Thymus (tissue), 14 donors: Measurements from ENCODE around the gene CTXND1. TPM values are rescaled to one million over a fixed set of nuclear protein-coding genes. Genes with fewer than 3 reads are reported as not detected.
"Not testable (repeated sequence)": the region's sequence is repeated elsewhere in the genome, so short reads cannot be mapped to it uniquely, and the experiment has no call there.

ENCODE experiments used
- DNase-seq, 9 donors: peaks; one replicate each; pipeline ENCODE4 v3.0.0-alpha.2; 2013; ENCODE audit warnings: low spot score in 9 of 9, low read depth in 6 of 9, missing footprints in 1 of 9
- H3K27ac ChIP-seq, 2 donors: one replicate each; pipeline ENCODE4 v1.5.1; 2013; ENCODE audit warnings: control low read depth in 1 of 2, low read depth in 1 of 2, low read length in 1 of 2, mild to moderate bottlenecking in 1 of 2, moderate library complexity in 1 of 2
- H3K27me3 ChIP-seq, 2 donors: one replicate each; pipeline ENCODE4 v1.5.1; 2013; ENCODE audit warnings: low read length in 1 of 2; ENCODE audit not compliant: control insufficient read depth in 2 of 2, insufficient read depth in 1 of 2
- H3K36me3 ChIP-seq, 2 donors: one replicate each; pipeline ENCODE4 v1.5.1; 2013; ENCODE audit warnings: low read length in 1 of 2, mild to moderate bottlenecking in 1 of 2, moderate library complexity in 1 of 2; ENCODE audit not compliant: control insufficient read depth in 2 of 2, insufficient read depth in 2 of 2
- H3K4me1 ChIP-seq, 2 donors: one replicate each; pipeline ENCODE4 v1.5.1; 2013; ENCODE audit warnings: low read length in 2 of 2; ENCODE audit not compliant: control insufficient read depth in 2 of 2, insufficient read depth in 2 of 2
- H3K4me3 ChIP-seq, 2 donors: one replicate each; pipeline ENCODE4 v1.5.1; 2013; ENCODE audit warnings: low read length in 2 of 2, control low read depth in 1 of 2, mild to moderate bottlenecking in 1 of 2
- H3K9me3 ChIP-seq, 2 donors: one replicate each; pipeline ENCODE4 v1.5.1; 2013; ENCODE audit warnings: low read length in 1 of 2, mild to moderate bottlenecking in 1 of 2; ENCODE audit not compliant: control insufficient read depth in 2 of 2, insufficient read depth in 1 of 2
- WGBS: extraction: QIAGEN DNeasy Blood & Tissue Kit; methylation state at CpG from one replicate; pipeline ENCODE4 v1.1.7; 2013; 5-methylcytosine and 5-hydroxymethylcytosine counted together
- long read RNA-seq, 10 donors: transcript quantifications; one replicate each; lab custom pipeline, GENCODE V29; 2026
- polyA plus RNA-seq: library from polyadenylated mRNA; stranded (reverse); fragments of 200-250 nt; gene quantifications from one replicate; pipeline ENCODE4 v1.2.3, GENCODE V29; 2013
- total RNA-seq: library from RNA; stranded (reverse); fragments of 120-200 nt; gene quantifications from one replicate; pipeline ENCODE4 v1.2.4, GENCODE V29; 2013
- donor health status: healthy.

The CTXND1 gene
- total RNA-seq (0.05 TPM), polyA plus RNA-seq (0.07 TPM)
- long read RNA-seq, donor 1: 0 reads
- long read RNA-seq, donor 2: 0 reads
- long read RNA-seq, donor 3: 0 reads
- long read RNA-seq, donor 4: 0 reads
- long read RNA-seq, donor 5: 0 reads
- long read RNA-seq, donor 6: 0 reads
- long read RNA-seq, donor 7: 0 reads
- long read RNA-seq, donor 8: 0 reads
- long read RNA-seq, donor 9: 0 reads
- long read RNA-seq, donor 10: 0 reads

DNA sequence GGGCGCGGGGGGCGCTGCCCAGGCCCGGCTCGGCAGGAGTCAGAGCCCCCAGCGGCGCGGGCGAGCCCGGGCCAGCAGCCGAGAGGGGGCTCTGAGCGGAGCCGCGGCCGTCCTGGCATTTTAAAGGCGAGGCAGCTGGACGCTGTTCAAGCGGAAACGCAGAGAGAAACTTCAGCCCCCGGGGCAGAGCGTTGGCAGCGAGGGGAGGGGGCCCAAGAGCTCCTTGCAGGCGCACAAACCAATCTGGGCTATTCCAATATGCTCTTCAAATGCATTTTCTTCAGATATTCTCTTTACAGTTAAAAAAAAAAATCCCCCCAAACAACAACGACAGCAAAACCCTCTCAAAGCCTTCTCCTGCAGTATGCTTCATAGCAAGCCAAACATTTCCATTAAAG is at the start of gene CTXND1:
CTXND1 (minus strand) TSS at position 93 of the 398 bp plus-strand sequence. CDS start 50,264 bp downstream, outside the sequence.
- WGBS: 2% methylated on average over 24 of the region's 24 CpGs
- Histone ChIP-seq H3K4me1 (peaks cover 0 to 3% of the 10 kb centered on the region in 2 donors), H3K9me3 (no peaks in the 10 kb centered on the region), H3K4me3 (no peak within 1 kb of the TSS), H3K27ac (no peak within 1 kb of the TSS), H3K27me3 (peaks cover 35 to 57% of the 10 kb centered on the region in 2 donors), H3K36me3 (no peaks in the 10 kb centered on the region)
- DNase-seq: no peak

DNA sequence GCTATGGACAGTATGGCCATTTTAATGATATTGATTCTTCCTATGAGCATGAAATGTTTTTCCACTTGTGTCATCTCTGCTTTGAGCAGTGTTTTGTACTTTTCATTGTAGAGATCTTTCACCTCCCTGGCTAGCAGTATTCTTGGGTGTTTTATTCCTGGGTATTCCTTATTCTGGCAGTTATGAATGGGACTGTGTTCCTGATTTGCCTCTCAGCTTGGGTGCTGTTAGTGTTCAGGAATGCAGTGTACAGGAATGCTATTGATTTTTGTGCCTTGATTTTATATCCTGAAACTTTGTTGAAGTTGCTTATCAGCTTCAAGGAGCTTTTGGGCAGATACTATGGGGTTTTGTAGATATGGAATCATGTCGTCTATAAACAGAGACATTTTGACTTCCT is 49.5 kb upstream of the CTXND1 start:
- Histone ChIP-seq H3K9me3 (no peaks in the 10 kb centered on the region), H3K36me3 (no peaks in the 10 kb centered on the region), H3K4me3 (no peak overlapping the region), H3K27me3 (no peaks in the 10 kb centered on the region), H3K27ac (no peak overlapping the region), H3K4me1 (no peaks in the 10 kb centered on the region)
- no peak for DNase-seq
- 84% methylated on average over 1 of the region's 1 CpG for WGBS

DNA sequence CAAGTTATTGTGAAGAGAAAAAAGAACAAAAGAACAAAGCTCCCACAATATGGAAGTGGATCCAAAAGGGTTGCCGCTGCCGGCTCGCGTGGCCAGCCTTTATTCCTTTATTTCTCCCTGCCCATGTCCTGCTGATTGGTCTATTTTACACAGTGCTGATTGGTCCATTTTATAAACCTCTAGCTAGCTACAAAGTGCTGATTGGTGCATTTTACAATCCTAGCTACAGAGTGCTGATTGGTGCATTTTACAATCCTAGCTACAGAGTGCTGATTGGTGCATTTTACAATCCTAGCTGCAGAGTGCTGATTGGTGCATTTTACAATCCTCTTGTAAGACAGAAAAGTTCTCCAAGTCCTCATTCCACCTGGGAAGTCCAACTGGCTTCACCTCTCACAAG is 43.8 kb upstream of the CTXND1 start:
- not testable (repeated sequence) for H3K4me1 ChIP-seq, H3K27me3 ChIP-seq, H3K4me3 ChIP-seq, H3K9me3 ChIP-seq, DNase-seq, H3K36me3 ChIP-seq, H3K27ac ChIP-seq
- WGBS: 91% methylated on average over 4 of the region's 4 CpGs

DNA sequence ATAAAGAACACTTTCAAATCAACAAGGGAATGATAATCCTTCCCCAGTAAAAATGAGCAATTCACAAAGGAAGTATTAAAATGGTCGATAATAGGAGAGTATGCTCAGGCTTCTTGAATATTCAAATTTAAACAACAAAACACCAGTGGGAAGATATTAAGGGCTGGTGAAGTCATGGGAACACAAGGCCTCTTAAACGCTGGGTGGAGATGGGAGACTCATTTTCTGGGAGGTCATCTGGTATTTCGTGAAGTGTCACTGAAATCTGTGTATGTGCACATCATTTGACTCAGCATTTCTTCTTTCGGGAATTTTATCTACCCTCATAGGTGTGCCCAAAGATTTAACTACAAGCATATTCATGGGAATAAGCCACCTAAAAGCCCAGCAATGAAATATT is 40.1 kb upstream of the CTXND1 start:
- no peaks in the 10 kb centered on the region for H3K36me3 ChIP-seq
- no peaks in the 10 kb centered on the region for H3K9me3 ChIP-seq
- no peaks in the 10 kb centered on the region for H3K27me3 ChIP-seq
- no peak overlapping the region for H3K4me3 ChIP-seq
- DNase-seq: no peak
- WGBS: 95% methylated on average over 4 of the region's 4 CpGs
- no peak overlapping the region for H3K27ac ChIP-seq
- H3K4me1 ChIP-seq: no peaks in the 10 kb centered on the region

DNA sequence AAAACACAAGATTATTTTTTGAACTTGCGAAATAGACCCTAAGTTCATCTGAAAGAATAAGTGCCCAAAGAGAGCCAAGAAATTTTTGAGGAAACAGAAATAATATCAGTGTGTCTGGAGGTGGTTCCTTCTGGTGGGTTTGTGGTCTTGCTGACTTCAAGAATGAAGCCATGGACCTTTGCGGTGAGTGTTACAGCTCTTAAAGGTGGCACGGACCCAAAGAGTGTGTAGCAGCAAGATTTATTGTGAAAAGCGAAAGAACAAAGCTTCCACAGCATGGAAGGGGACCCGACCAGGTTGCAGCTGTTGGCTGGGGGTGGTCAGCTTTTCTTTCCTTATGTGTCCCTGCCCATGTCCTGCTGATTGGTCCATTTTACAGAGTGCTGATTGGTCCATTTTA is 38.9 kb upstream of the CTXND1 start:
- H3K36me3 ChIP-seq, H3K4me3 ChIP-seq, H3K27ac ChIP-seq, DNase-seq, H3K4me1 ChIP-seq, H3K9me3 ChIP-seq, H3K27me3 ChIP-seq: not testable (repeated sequence)
- 15% methylated on average over 5 of the region's 5 CpGs for WGBS

DNA sequence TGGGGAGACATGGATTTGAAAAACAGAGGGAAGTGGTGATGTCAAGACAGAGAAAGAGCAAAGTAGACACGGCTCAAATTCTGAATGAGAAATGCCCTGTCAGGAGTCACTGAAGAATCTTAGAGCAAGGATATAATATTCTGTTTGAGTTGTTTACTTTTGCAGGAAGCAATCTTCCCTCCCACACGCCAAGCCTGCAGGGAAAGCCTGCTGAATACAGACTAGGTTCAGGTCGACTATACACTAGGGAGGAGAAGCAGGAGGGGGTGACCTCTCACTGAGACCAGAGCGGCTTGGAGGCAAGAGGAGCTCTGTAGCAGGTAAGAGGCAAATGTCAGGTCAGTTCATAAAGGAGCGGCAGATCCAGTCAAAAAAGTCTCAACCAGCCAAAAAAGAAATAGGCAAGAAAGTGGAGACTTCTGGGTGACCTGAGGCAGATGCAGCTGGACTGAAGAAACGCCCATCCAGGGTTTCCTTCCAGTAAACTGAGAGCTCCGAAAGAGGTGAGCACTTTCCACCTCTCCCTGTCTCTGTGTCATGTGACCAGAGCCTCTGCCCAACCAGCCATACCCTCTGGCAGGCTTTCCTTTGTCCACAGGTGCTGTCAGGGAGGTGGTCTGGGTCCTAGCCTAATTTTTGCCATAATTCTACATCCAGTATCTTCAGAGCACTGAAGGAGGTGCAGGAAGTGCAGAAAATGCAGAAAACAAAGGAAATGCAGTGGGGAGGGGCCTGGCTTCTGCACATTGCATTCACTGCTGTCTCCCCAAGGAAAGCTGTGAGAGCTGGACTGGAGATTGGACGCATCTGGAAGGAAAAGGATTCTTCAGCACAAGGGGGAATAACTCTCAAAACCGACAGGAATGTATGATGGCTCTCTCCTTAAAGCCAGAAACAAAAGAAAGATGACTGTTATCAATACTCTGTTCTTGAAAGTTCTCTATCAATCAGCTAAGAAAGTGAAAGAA is 37.8 kb upstream of the CTXND1 start:
- Histone ChIP-seq H3K9me3 (no peaks in the 10 kb centered on the region), H3K36me3 (no peaks in the 10 kb centered on the region), H3K4me1 (no peaks in the 10 kb centered on the region), H3K4me3 (no peak overlapping the region), H3K27ac (no peak overlapping the region), H3K27me3 (no peaks in the 10 kb centered on the region)
- WGBS: 68% methylated on average over 9 of the region's 9 CpGs
- no peak for DNase-seq

DNA sequence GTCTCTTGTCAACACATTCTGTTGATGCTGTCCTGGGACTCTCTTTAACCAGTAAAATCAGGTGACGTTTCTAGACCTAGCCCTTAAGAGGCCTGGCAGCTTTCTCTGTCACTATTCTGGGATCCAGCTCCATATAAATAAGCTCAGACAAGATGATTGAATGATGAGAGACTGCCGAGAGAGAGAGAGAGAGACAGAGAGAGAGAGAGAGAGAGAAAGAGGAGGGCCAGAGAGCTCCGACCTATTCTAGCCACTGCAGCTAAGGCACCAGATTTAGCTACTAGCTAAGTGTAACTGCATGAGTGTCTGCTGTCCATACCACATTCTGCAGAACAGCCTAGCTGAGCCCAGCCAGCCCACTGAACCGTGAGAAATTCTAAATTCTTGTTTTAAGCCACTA is 36.1 kb upstream of the CTXND1 start:
- Histone ChIP-seq H3K4me1 (no peaks in the 10 kb centered on the region), H3K36me3 (no peaks in the 10 kb centered on the region), H3K27ac (no peak overlapping the region), H3K27me3 (no peaks in the 10 kb centered on the region), H3K9me3 (no peaks in the 10 kb centered on the region), H3K4me3 (no peak overlapping the region)
- whole genome bisulfite sequencing: 87% methylated on average over 4 of the region's 4 CpGs
- no peak for DNase-seq

DNA sequence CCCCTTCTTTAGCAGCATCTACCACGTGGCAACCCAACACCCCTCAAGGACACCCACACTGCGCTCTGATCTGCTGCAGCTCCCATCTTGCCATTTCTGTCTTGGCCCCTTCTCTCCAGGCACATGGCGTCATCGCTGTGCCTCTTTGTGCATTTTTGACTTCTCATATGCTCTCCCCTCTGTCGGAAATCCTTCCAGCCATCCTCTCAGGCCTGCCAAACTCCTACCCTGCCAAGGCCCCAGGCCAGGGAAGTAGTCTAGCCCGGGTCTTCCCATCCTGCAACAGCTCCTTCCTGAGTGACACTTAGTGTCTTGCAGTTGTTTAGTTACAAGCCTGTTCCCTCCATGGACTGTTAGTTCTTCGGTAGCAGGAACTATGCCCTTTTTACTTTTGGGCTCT is 34.0 kb upstream of the CTXND1 start:
- no peaks in the 10 kb centered on the region for H3K9me3 ChIP-seq
- no peak overlapping the region for H3K4me3 ChIP-seq
- DNase-seq: no peak
- H3K27me3 ChIP-seq: no peaks in the 10 kb centered on the region
- WGBS: 95% methylated on average over 7 of the region's 7 CpGs
- H3K4me1 ChIP-seq: no peaks in the 10 kb centered on the region
- no peak overlapping the region for H3K27ac ChIP-seq
- H3K36me3 ChIP-seq: no peaks in the 10 kb centered on the region

DNA sequence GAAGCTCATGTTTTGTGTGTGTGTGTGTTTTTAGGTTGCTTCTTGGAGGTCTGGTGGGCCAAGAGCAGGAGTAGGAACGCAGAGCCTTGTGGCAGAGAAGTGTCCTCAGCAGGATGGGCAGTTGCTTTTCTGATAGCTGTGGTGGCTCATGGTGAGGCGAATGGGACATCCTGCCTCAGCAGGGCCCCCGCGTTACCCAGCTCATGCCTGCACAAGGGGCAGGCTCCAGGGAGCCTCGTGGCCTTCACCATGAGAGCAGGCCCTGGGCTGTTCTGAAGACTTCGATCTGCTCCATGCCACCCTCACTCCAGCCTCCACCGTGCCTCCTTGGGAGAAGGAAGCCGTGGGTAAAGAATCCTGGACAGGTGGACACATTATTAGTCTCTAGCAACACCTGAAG is 33.4 kb upstream of the CTXND1 start:
- H3K4me1 ChIP-seq: no peaks in the 10 kb centered on the region
- H3K4me3 ChIP-seq: no peak overlapping the region
- no peak overlapping the region for H3K27ac ChIP-seq
- no peaks in the 10 kb centered on the region for H3K27me3 ChIP-seq
- no peaks in the 10 kb centered on the region for H3K9me3 ChIP-seq
- no peak for DNase-seq
- WGBS: 92% methylated on average over 8 of the region's 8 CpGs
- H3K36me3 ChIP-seq: no peaks in the 10 kb centered on the region
